H9 (cell line): ENCODE data around the gene NDUFV2. TPM values are rescaled to one million over a fixed set of nuclear protein-coding genes. Genes with fewer than 3 reads are reported as not detected.

Experiments
- DNase-seq: peaks from one replicate; pipeline ENCODE4 v3.0.0-alpha.2; 2017
- H2AFZ ChIP-seq: one replicate; pipeline ENCODE4 v1.6.1; 2013; ENCODE audit warnings: mild to moderate bottlenecking, low read length, control low read depth, moderate library complexity
- H2AK5ac ChIP-seq: 2 replicates; pipeline ENCODE4 v1.6.1; 2013; ENCODE audit warnings: low read length, control low read depth, mixed read lengths; ENCODE audit not compliant: insufficient read length
- H2BK120ac ChIP-seq: one replicate; pipeline ENCODE4 v1.6.1; 2013; ENCODE audit warnings: low read depth, mild to moderate bottlenecking, low read length, control low read depth, inconsistent platforms; ENCODE audit not compliant: poor library complexity, severe bottlenecking
- H2BK12ac ChIP-seq: 2 replicates; pipeline ENCODE4 v1.6.1; 2013; ENCODE audit warnings: low read length, control low read depth, mixed read lengths, low read depth; ENCODE audit not compliant: insufficient read length
- H2BK15ac ChIP-seq: 2 replicates; pipeline ENCODE4 v1.6.1; 2013; ENCODE audit warnings: low read depth, low read length, control low read depth
- H2BK20ac ChIP-seq: one replicate; pipeline ENCODE4 v1.6.1; 2013; ENCODE audit warnings: low read depth, mild to moderate bottlenecking, low read length, control low read depth, inconsistent platforms; ENCODE audit not compliant: poor library complexity, severe bottlenecking
- H2BK5ac ChIP-seq: 2 replicates; pipeline ENCODE4 v1.6.1; 2013; ENCODE audit warnings: low read length, control low read depth, mixed read lengths; ENCODE audit not compliant: insufficient read length
- H3K14ac ChIP-seq: 2 replicates; pipeline ENCODE4 v1.6.1; 2013; ENCODE audit warnings: low read length, control low read depth; ENCODE audit not compliant: insufficient read depth
- H3K18ac ChIP-seq: 2 replicates; pipeline ENCODE4 v1.6.1; 2013; ENCODE audit warnings: low read depth, mild to moderate bottlenecking, mixed read lengths, low read length, control low read depth; ENCODE audit not compliant: insufficient read length
- H3K23ac ChIP-seq: 2 replicates; pipeline ENCODE4 v1.6.1; 2013; ENCODE audit warnings: low read length, control low read depth, mixed read lengths, low read depth; ENCODE audit not compliant: insufficient read length
- H3K23me2 ChIP-seq: 2 replicates; pipeline ENCODE4 v1.6.1; 2013; ENCODE audit warnings: low read depth, mild to moderate bottlenecking, mixed read lengths, low read length, control low read depth; ENCODE audit not compliant: insufficient read length, poor library complexity, severe bottlenecking
- H3K27ac ChIP-seq: 2 replicates; pipeline ENCODE4 v1.5.1; 2013; ENCODE audit warnings: low read length, control low read depth, mixed read lengths, low read depth; ENCODE audit not compliant: insufficient read length
- H3K27me3 ChIP-seq: 2 replicates; pipeline ENCODE4 v1.6.1; 2013; ENCODE audit warnings: low read length, control low read depth, inconsistent platforms; ENCODE audit not compliant: insufficient read depth
- H3K4ac ChIP-seq: 2 replicates; pipeline ENCODE4 v1.6.1; 2013; ENCODE audit warnings: low read depth, mild to moderate bottlenecking, control low read depth, inconsistent platforms, low read length, moderate library complexity
- H3K4me1 ChIP-seq: 2 replicates; pipeline ENCODE4 v1.6.1; 2013; ENCODE audit warnings: low read length, control low read depth, inconsistent platforms; ENCODE audit not compliant: insufficient read depth
- H3K4me2 ChIP-seq: 2 replicates; pipeline ENCODE4 v1.6.1; 2013; ENCODE audit warnings: low read length, control low read depth, mixed read lengths; ENCODE audit not compliant: insufficient read length, insufficient read depth
- H3K56ac ChIP-seq: 2 replicates; pipeline ENCODE4 v1.6.1; 2013; ENCODE audit warnings: low read depth, mild to moderate bottlenecking, mixed read lengths, low read length, control low read depth; ENCODE audit not compliant: insufficient read length
- H3K79me1 ChIP-seq: 2 replicates; pipeline ENCODE4 v1.6.1; 2013; ENCODE audit warnings: low read depth, mild to moderate bottlenecking, moderate library complexity, low read length, control low read depth, inconsistent platforms; ENCODE audit not compliant: insufficient read depth, poor library complexity, severe bottlenecking
- H3K79me2 ChIP-seq: 2 replicates; pipeline ENCODE4 v1.6.1; 2013; ENCODE audit warnings: low read length, control low read depth, inconsistent platforms; ENCODE audit not compliant: insufficient read depth
- H3K9ac ChIP-seq: 2 replicates; pipeline ENCODE4 v1.6.1; 2013; ENCODE audit warnings: low read length, control low read depth, mixed read lengths; ENCODE audit not compliant: insufficient read length; ENCODE audit errors: extremely low read depth
- H3K9me3 ChIP-seq: one replicate; pipeline ENCODE4 v1.6.1; 2013; ENCODE audit warnings: low read depth, low read length, inconsistent platforms; ENCODE audit not compliant: control insufficient read depth
- H3T11ph ChIP-seq: one replicate; pipeline ENCODE4 v1.6.1; 2013; ENCODE audit warnings: mild to moderate bottlenecking, low read length, control low read depth, inconsistent platforms
- H4K20me1 ChIP-seq: one replicate; pipeline ENCODE4 v1.6.1; 2013; ENCODE audit not compliant: control insufficient read depth, insufficient read length, insufficient read depth
- H4K5ac ChIP-seq: 2 replicates; pipeline ENCODE4 v1.6.1; 2013; ENCODE audit warnings: low read depth, mild to moderate bottlenecking, mixed read lengths, low read length, control low read depth; ENCODE audit not compliant: insufficient read length
- H4K8ac ChIP-seq: replicated peaks from 2 replicates; pipeline ENCODE4 v1.6.1; 2013; ENCODE audit warnings: low read length, control low read depth, mixed read lengths, low read depth; ENCODE audit not compliant: insufficient read length
- H4K91ac ChIP-seq: 2 replicates; pipeline ENCODE4 v1.6.1; 2013; ENCODE audit warnings: low read depth, mild to moderate bottlenecking, moderate library complexity, mixed read lengths, low read length, control low read depth; ENCODE audit not compliant: insufficient read length
- H3K27ac Mint-ChIP-seq, 3 experiments: 2 replicates in 2 of 3; 3 replicates in 1 of 3; pipeline ENCODE4 v1.8.0; 2020 to 2021; ENCODE audit warnings: mixed read lengths in 3 of 3, mild to moderate bottlenecking in 1 of 3, moderate library complexity in 1 of 3
- H3K27me3 Mint-ChIP-seq: 2 replicates; pipeline ENCODE4 v1.8.0; 2021; ENCODE audit warnings: low read depth, mild to moderate bottlenecking, moderate library complexity, mixed read lengths
- H3K36me3 Mint-ChIP-seq, 3 experiments: 2 replicates in 2 of 3; 3 replicates in 1 of 3; pipeline ENCODE4 v1.8.0; 2020 to 2021; ENCODE audit warnings: low read depth in 3 of 3, mixed read lengths in 3 of 3; ENCODE audit not compliant: insufficient read depth in 1 of 3
- H3K4me1 Mint-ChIP-seq, 2 experiments: 2 replicates each; pipeline ENCODE4 v1.8.0; 2020; ENCODE audit warnings: mixed read lengths in 2 of 2
- H3K4me3 Mint-ChIP-seq, 2 experiments: 2 replicates in 1 of 2; 3 replicates in 1 of 2; pipeline ENCODE4 v1.8.0; 2020 to 2021; ENCODE audit warnings: mild to moderate bottlenecking in 2 of 2, mixed read lengths in 2 of 2, moderate library complexity in 1 of 2
- H3K9me3 Mint-ChIP-seq, 2 experiments: 2 replicates in 1 of 2; 3 replicates in 1 of 2; pipeline ENCODE4 v1.8.0; 2020; ENCODE audit warnings: mild to moderate bottlenecking in 2 of 2, mixed read lengths in 2 of 2, moderate library complexity in 1 of 2
- WGBS: extraction: QIAGEN DNeasy Blood & Tissue Kit; methylation state at CpG from one replicate; pipeline ENCODE4 v1.1.7; 2013; ENCODE audit warnings: missing lambda C conversion rate, low lambda C conversion rate, mixed read lengths; ENCODE audit not compliant: insufficient read length; ENCODE audit errors: extremely low coverage; 5-methylcytosine and 5-hydroxymethylcytosine counted together
- total RNA-seq: library from RNA; stranded (reverse); gene quantifications from 2 replicates; pipeline ENCODE4 v1.2.1, GENCODE V29; 2021
- TF ChIP-seq, protein P1 (sequence below): fragments of 200-600 bp; sonication (generic); conservative IDR thresholded peaks from 3 replicates; pipeline ENCODE4 v1.8.0; 2021; ENCODE audit warnings: antibody characterized with exemption, mild to moderate bottlenecking

Gene NDUFV2
- total RNA-seq, 1 experiment from 2014 or later = 206 TPM

- no peaks in the 10 kb centered on the region for H3K9me3 ChIP-seq
- no peaks in the 10 kb centered on the region for H3K4me1 ChIP-seq
- H2AK5ac ChIP-seq = no peak overlapping the region
- H3K23ac ChIP-seq = no peak overlapping the region
- H4K8ac ChIP-seq = no peak overlapping the region
- no peaks in the 10 kb centered on the region for H3K27me3 ChIP-seq
- Mint-ChIP-seq H3K36me3 (peaks cover 24 to 73% (median 65%) of the 10 kb centered on the region in 3 experiments; a peak in 6 of 7 replicates), H3K27me3 (no peaks in the 10 kb centered on the region), H3K27ac (0 out of 7 replicates have a peak overlapping the region, but pooled peaks of 1 of the 3 experiments have one; percentile 58), H3K4me1 (peaks cover 14 to 17% of the 10 kb centered on the region in 2 experiments), H3K4me3 (no peak overlapping the region), H3K9me3 (no peaks in the 10 kb centered on the region)
- H3K79me2 ChIP-seq = peaks cover 4% of the 10 kb centered on the region; the same call in 1 of the 2 replicates
- no peak overlapping the region for H3K56ac ChIP-seq
- H3K14ac ChIP-seq = no peak overlapping the region
- no peak overlapping the region for H3T11ph ChIP-seq
- no CpG with 5 or more reads among the region's 1 CpG for WGBS
- H3K23me2 ChIP-seq = no peaks in the 10 kb centered on the region
- no peak overlapping the region for H2BK15ac ChIP-seq
- H3K4me2 ChIP-seq = no peak overlapping the region
- no peak overlapping the region for H4K91ac ChIP-seq
- H2BK20ac ChIP-seq = no peak overlapping the region
- H4K5ac ChIP-seq = no peak overlapping the region
- no peak for DNase-seq
- H2BK12ac ChIP-seq = no peak overlapping the region
- no peak overlapping the region for H3K4ac ChIP-seq
- H2BK5ac ChIP-seq = no peak overlapping the region
- H2AFZ ChIP-seq = no peak overlapping the region
- H2BK120ac ChIP-seq = no peak overlapping the region
- no peak overlapping the region for H3K9ac ChIP-seq
- TF ChIP-seq, protein P1, sequence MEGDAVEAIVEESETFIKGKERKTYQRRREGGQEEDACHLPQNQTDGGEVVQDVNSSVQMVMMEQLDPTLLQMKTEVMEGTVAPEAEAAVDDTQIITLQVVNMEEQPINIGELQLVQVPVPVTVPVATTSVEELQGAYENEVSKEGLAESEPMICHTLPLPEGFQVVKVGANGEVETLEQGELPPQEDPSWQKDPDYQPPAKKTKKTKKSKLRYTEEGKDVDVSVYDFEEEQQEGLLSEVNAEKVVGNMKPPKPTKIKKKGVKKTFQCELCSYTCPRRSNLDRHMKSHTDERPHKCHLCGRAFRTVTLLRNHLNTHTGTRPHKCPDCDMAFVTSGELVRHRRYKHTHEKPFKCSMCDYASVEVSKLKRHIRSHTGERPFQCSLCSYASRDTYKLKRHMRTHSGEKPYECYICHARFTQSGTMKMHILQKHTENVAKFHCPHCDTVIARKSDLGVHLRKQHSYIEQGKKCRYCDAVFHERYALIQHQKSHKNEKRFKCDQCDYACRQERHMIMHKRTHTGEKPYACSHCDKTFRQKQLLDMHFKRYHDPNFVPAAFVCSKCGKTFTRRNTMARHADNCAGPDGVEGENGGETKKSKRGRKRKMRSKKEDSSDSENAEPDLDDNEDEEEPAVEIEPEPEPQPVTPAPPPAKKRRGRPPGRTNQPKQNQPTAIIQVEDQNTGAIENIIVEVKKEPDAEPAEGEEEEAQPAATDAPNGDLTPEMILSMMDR = no peak
- no peak overlapping the region for H3K27ac ChIP-seq
- no peak overlapping the region for H3K18ac ChIP-seq
- H3K79me1 ChIP-seq = no peaks in the 10 kb centered on the region
- no peaks in the 10 kb centered on the region for H4K20me1 ChIP-seq
Observed at GRCh38 chr18:9120796-9121195, 18.3 kb downstream of the NDUFV2 start.
